Embryonic facial prominence (tissue), 1 donor: ENCODE data around the gene SNX24.
"Not testable (repeated sequence)": the region's sequence is repeated elsewhere in the genome, so short reads cannot be mapped to it uniquely, and the experiment has no call there.

Source experiments
- DNase-seq: peaks from one replicate; pipeline ENCODE4 v3.0.0-alpha.2; 2016; ENCODE audit errors: extremely low spot score

Gene SNX24

GRCh38 chr5:122967085-122967484 lies 121.7 kb downstream of the SNX24 start:
- no peak for DNase-seq

- DNase-seq = no peak
Observed at GRCh38 chr5:122967625-122968024, 122.2 kb downstream of the SNX24 start.

- DNase-seq = not testable (repeated sequence)
Observed at GRCh38 chr5:122968056-122968455, 122.6 kb downstream of the SNX24 start.

GRCh38 chr5:122971333-122971732 lies 125.9 kb downstream of the SNX24 start:
- no peak for DNase-seq

- no peak for DNase-seq
Observed at GRCh38 chr5:122972877-122973276, 127.5 kb downstream of the SNX24 start.

- DNase-seq = not testable (repeated sequence)
Observed at GRCh38 chr5:122973759-122974158, 128.3 kb downstream of the SNX24 start.

- not testable (repeated sequence) for DNase-seq
Observed at GRCh38 chr5:122974251-122974650, 128.8 kb downstream of the SNX24 start.

- DNase-seq = no peak
Observed at GRCh38 chr5:122977319-122977718, 131.9 kb downstream of the SNX24 start.

GRCh38 chr5:122978068-122978467 lies 132.7 kb downstream of the SNX24 start:
- no peak for DNase-seq

GRCh38 chr5:122978644-122979297 lies 133.4 kb downstream of the SNX24 start:
- no peak for DNase-seq

- DNase-seq = no peak
Observed at GRCh38 chr5:122981846-122982245, 136.4 kb downstream of the SNX24 start.

- DNase-seq = no peak
Observed at GRCh38 chr5:122982376-122982775, 137.0 kb downstream of the SNX24 start.

- DNase-seq = no peak
Observed at GRCh38 chr5:122984425-122984824, 139.0 kb downstream of the SNX24 start.

GRCh38 chr5:122985006-122985700 lies 139.7 kb downstream of the SNX24 start:
- DNase-seq = no peak

GRCh38 chr5:122985954-122986721 lies 140.7 kb downstream of the SNX24 start:
- no peak for DNase-seq

- no peak for DNase-seq
Observed at GRCh38 chr5:122996091-122996490, 150.7 kb downstream of the SNX24 start.

GRCh38 chr5:122997294-122997693 lies 151.9 kb downstream of the SNX24 start:
- no peak for DNase-seq

GRCh38 chr5:122999947-123000563 lies 154.6 kb downstream of the SNX24 start:
- no peak for DNase-seq

GRCh38 chr5:123000731-123001130 lies 155.3 kb downstream of the SNX24 start:
- DNase-seq = no peak

- DNase-seq = no peak
Observed at GRCh38 chr5:123001808-123002207, 156.4 kb downstream of the SNX24 start.

- no peak for DNase-seq
Observed at GRCh38 chr5:123007182-123007581, 161.8 kb downstream of the SNX24 start.

- no peak for DNase-seq
Observed at GRCh38 chr5:123007754-123008153, 162.3 kb downstream of the SNX24 start.
